ENCODE results near the gene LCP2. TPM values are rescaled to one million over a fixed set of nuclear protein-coding genes. Genes with fewer than 3 reads are reported as not detected.

The LCP2 gene
- total RNA-seq, 1 donor from 2014 or later, result 83.1 TPM

DNA sequence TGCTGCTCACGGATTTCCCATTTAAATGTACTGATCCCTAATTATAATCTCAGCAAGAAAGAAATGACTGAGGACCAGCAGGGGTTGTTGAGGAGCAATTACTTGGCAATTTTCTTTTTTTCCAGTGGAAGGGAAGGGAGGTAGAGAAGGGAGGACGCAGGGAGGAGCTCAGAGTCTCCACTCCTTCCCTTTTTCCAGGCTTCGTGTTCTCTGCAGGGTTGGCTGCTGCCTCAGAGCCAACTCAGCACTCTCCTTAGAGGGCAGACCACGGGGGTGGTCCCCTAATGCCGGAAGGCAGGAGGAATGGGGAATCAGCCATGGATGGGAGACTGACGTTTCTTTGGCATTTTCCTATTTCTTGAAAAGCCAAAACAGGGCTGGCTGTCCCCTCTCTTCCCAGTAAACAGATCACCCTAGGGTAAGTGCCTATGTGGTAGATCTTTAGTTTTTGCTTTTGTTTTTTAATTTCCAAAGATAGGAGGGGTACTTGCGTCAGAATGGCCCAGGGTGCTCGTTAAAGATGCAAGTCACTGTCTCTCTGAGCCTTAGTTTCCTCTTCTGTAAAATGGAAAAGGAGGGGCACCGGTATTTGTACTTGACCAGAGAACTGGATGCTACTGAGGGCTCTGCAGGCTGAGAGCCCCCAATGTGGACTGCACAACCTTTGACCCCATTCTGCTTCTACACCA lies 39.6 kb upstream of the LCP2 start:
- H3K4me1 ChIP-seq, result peaks cover 31% of the 10 kb centered on the region

DNA sequence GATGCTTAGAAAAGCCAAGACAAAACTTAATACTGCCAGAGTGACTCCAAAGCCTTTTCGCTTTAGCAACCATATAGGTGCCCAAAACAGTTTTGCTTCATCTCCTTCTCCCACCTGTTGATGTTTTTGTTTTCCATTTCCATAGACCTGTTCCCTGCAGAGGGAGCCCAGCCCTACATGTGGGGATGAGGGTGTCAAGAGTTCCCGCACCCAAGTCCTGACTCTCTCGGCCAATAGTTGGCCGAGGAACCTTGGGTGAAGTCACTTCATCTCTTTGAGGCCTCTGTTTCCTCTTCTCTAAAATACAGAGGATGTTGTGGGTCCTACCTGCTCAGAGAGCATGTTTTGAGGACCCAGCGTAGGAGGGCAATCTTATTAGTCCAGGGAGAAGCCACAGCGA lies 38.5 kb upstream of the LCP2 start:
- no peak for DNase-seq
- Histone ChIP-seq H3K36me3 (no peaks in the 10 kb centered on the region), H3K4me3 (no peak overlapping the region), H3K9me3 (no peaks in the 10 kb centered on the region), H3K27ac (no peak overlapping the region), H3K27me3 (no peaks in the 10 kb centered on the region), H3K4me1 (peaks cover 40% of the 10 kb centered on the region)
- TF ChIP-seq, protein P1, sequence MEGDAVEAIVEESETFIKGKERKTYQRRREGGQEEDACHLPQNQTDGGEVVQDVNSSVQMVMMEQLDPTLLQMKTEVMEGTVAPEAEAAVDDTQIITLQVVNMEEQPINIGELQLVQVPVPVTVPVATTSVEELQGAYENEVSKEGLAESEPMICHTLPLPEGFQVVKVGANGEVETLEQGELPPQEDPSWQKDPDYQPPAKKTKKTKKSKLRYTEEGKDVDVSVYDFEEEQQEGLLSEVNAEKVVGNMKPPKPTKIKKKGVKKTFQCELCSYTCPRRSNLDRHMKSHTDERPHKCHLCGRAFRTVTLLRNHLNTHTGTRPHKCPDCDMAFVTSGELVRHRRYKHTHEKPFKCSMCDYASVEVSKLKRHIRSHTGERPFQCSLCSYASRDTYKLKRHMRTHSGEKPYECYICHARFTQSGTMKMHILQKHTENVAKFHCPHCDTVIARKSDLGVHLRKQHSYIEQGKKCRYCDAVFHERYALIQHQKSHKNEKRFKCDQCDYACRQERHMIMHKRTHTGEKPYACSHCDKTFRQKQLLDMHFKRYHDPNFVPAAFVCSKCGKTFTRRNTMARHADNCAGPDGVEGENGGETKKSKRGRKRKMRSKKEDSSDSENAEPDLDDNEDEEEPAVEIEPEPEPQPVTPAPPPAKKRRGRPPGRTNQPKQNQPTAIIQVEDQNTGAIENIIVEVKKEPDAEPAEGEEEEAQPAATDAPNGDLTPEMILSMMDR (IDR thresholded peaks at IDR 0.05), result no peak
- intact Hi-C loops (cut with DNase I), result no loop called here
- no peak for ATAC-seq

More for the DNA sequence above, 39.6 kb upstream of the LCP2 start:
- TF ChIP-seq, protein P1 (IDR thresholded peaks at IDR 0.05), result no peak
- H3K27ac ChIP-seq, result no peak overlapping the region
- intact Hi-C loops (cut with DNase I), result no loop called here
- H3K9me3 ChIP-seq, result no peaks in the 10 kb centered on the region
- no peaks in the 10 kb centered on the region for H3K27me3 ChIP-seq
- no peaks in the 10 kb centered on the region for H3K36me3 ChIP-seq
- H3K4me3 ChIP-seq, result no peak overlapping the region
- DNase-seq (no peak), ATAC-seq (peak; percentile 20)

DNA sequence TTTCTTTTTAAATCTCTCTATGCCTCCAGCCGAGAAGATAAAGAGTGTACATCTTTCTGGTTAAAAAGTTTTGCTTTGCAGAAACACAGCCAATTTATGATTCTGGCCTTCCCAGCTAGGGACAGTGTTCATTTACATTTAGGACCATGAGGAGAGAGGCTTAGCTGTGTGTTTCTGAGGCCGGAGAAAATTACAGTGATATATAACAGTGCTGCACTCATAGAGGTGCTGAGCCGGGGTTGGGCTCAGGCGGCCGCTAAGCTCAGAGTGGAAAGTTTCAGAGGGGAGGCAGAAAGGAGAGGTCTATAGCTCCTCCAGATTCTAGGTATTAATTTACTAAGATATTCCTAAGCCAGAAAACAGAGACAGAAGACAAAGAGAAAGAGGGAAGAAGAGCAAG lies 37.0 kb upstream of the LCP2 start:
- DNase-seq (no peak), ATAC-seq (no peak)
- H3K9me3 ChIP-seq, result no peaks in the 10 kb centered on the region
- peaks cover 52% of the 10 kb centered on the region for H3K4me1 ChIP-seq
- intact Hi-C loops (cut with DNase I), result no loop called here
- no peaks in the 10 kb centered on the region for H3K36me3 ChIP-seq
- no peak overlapping the region for H3K4me3 ChIP-seq
- peak overlapping the region; percentile 26 for H3K27ac ChIP-seq
- no peaks in the 10 kb centered on the region for H3K27me3 ChIP-seq
- TF ChIP-seq, protein P1 (IDR thresholded peaks at IDR 0.05), result no peak

DNA sequence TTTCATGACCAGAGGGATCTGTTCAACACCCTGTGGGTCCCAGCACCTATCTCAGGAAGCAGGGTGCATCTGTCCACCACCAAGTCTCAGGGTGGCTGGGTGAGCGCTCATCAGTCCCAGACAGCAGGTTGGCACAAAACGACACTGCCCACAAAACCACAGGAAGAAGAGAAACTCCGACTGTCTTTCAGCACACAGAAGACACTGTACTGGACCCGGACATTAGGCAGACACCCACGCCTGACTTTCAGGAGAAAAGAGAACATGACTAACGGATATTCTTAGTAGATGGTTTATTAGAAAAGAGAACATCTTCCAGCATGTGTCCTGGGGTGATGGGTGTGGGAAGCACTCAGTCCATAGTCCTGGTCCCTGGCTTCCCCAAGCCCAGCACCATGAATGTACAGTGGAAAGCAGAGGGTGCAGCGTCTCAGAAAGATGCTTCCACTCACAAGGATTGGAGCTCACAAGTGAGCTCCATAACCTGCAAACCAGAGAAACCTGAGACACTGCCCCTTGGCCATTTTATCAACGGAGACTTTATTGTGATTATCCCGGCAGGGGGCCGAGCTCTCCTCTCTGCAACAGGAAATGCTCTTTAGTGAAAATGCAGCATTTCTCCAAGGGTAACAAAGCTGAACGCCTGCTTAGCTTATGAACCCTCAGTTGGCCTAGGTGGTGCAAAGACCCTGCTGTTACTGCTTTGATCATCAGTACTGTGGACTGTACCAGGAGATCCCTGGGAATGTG lies 35.8 kb upstream of the LCP2 start:
- H3K4me1 ChIP-seq, result peaks cover 53% of the 10 kb centered on the region
- peak; percentile 72 for ATAC-seq
- no peaks in the 10 kb centered on the region for H3K9me3 ChIP-seq
- TF ChIP-seq, protein P1 (IDR thresholded peaks at IDR 0.05), result no peak
- H3K27ac ChIP-seq, result no peak overlapping the region
- no peak for DNase-seq
- no peaks in the 10 kb centered on the region for H3K36me3 ChIP-seq
- intact Hi-C loops (cut with DNase I), result no loop called here
- H3K4me3 ChIP-seq, result no peak overlapping the region
- no peaks in the 10 kb centered on the region for H3K27me3 ChIP-seq

DNA sequence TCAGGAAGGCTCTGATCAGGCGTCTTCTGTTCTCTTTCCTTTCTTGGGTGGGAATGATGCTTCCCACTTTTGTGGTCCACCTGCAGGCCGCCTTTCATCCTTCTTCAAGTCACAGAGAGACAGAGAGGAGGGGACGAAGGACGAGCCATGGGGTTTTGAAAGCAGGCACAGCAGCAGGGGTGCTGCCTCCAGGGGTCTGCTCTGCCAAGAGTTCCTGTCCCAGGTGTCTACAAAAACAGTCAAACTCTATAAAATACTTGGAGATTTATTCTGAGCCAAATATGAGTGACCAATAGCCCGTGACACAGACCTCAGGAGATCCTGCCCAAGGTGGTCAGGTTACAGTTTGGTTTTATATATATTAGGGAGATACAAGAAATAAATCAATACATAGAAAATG lies 34.5 kb upstream of the LCP2 start:
- no peak overlapping the region for H3K4me3 ChIP-seq
- DNase-seq (no peak), ATAC-seq (no peak)
- TF ChIP-seq, protein P1 (IDR thresholded peaks at IDR 0.05), result no peak
- peaks cover 53% of the 10 kb centered on the region for H3K4me1 ChIP-seq
- H3K9me3 ChIP-seq, result no peaks in the 10 kb centered on the region
- H3K27ac ChIP-seq, result peak overlapping the region; percentile 53
- H3K27me3 ChIP-seq, result no peaks in the 10 kb centered on the region
- intact Hi-C loops (cut with DNase I), result no loop called here
- no peaks in the 10 kb centered on the region for H3K36me3 ChIP-seq
